ENCODE data around the gene AACS.

GRCh38 chr12:125129591-125130255 is 64.5 kb downstream of the AACS start:
- no peak for TF ChIP-seq CTCF (IDR thresholded peaks at IDR 0.05)
- no peak for TF ChIP-seq EZH2 (IDR thresholded peaks at IDR 0.05)

Data from neural progenitor cell (in vitro differentiated cells).